ENCODE results near the gene RC3H1.
"Not testable (repeated sequence)": the region's sequence is repeated elsewhere in the genome, so short reads cannot be mapped to it uniquely, and the experiment has no call there.

Gene RC3H1

GRCh38 chr1:173963477-173963876 lies 58.7 kb downstream of the RC3H1 start:
- no peak for DNase-seq (ENCODE audit: extremely low read depth in 1 of 2, low read depth in 1 of 2)

GRCh38 chr1:173960625-173961024 lies 61.5 kb downstream of the RC3H1 start:
- DNase-seq (ENCODE audit: extremely low read depth in 1 of 2, low read depth in 1 of 2) = no peak

DNA sequence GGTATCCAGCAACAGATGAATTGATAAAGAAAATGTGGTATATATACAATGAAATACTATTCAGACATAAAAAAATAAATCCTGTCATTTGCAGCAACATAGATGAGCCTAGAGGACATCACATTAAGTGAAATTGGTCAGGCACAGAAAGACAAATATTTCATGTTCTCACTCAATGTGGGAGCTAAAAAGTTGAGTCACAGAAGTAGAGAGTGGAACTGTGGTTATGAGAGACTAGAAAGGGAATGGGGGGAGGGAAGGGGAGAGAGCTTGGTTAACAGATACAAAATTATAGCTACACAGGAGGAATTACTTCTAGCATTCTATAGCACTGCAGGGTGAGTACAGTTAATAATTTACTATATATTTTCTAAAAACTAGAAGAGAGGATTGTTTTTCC lies 68.0 kb downstream of the RC3H1 start:
- DNase-seq (ENCODE audit: extremely low read depth in 1 of 2, low read depth in 1 of 2) = no peak

DNA sequence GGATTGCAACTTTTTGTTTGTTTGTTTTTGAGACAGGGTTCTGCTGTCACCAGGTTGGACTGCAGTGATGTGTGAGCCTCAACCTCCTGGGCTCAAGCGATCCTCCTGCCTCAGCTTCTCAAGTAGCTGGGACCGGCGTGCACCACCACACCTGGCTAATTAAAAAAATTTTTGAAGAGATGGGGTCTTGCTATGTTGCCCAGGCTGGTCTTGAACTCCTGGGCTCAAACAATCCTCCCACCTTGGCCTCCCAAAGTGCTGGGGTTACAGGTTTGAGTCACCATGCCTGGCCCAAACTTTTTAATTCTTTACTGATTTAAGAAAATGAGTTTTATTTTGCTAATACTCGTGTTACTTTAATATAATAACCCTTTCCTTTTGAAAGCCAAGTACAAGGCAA lies 73.6 kb downstream of the RC3H1 start:
- no peak for DNase-seq (ENCODE audit: extremely low read depth in 1 of 2, low read depth in 1 of 2)

- DNase-seq (ENCODE audit: extremely low read depth in 1 of 2, low read depth in 1 of 2) = no peak
These were observed 75.7 kb downstream of the RC3H1 start for GRCh38 chr1:173946380-173946921.

DNA sequence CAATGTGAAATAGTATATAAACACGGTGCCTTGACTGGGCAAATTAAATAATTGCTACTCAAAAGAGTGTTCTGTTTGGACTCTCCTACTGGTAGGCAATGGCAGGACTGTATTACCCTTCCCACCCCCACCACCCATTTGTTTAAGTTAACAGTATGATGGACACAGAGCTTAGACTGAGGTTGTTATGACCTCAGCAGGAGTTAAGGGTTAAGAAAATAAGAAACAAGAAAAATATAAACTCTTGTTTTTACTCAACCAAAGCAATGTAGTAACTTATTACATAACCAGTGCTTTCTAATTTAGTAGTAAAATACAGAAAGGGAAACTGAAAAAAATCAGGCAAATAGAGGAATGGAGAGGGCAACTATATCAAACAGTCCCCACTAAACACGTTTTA lies 85.1 kb downstream of the RC3H1 start:
- no peak for DNase-seq (ENCODE audit: extremely low read depth in 1 of 2, low read depth in 1 of 2)

DNA sequence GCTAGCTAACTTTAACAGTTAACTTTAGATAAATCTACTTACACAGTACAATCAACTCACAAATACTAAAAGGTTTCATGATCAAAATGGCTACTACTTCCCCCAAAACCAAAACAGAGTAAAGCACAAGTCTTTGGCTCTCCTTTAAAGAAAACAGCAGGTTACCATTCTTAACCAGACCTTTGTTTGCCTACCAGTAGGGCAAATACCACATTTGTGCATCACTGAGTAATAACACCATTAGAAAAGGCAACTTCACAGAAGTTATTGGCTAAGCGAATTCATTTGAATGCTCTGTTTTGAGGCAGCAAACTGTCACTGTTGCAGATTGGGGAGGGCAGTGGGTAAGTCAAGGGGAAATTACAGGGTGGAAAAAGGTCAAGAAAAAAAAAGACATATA lies 87.7 kb downstream of the RC3H1 start:
- DNase-seq (ENCODE audit: extremely low read depth in 1 of 2, low read depth in 1 of 2) = no peak

- DNase-seq (ENCODE audit: extremely low read depth in 1 of 2, low read depth in 1 of 2) = not testable (repeated sequence)
These were observed 91.6 kb downstream of the RC3H1 start for GRCh38 chr1:173930541-173930940.

DNA sequence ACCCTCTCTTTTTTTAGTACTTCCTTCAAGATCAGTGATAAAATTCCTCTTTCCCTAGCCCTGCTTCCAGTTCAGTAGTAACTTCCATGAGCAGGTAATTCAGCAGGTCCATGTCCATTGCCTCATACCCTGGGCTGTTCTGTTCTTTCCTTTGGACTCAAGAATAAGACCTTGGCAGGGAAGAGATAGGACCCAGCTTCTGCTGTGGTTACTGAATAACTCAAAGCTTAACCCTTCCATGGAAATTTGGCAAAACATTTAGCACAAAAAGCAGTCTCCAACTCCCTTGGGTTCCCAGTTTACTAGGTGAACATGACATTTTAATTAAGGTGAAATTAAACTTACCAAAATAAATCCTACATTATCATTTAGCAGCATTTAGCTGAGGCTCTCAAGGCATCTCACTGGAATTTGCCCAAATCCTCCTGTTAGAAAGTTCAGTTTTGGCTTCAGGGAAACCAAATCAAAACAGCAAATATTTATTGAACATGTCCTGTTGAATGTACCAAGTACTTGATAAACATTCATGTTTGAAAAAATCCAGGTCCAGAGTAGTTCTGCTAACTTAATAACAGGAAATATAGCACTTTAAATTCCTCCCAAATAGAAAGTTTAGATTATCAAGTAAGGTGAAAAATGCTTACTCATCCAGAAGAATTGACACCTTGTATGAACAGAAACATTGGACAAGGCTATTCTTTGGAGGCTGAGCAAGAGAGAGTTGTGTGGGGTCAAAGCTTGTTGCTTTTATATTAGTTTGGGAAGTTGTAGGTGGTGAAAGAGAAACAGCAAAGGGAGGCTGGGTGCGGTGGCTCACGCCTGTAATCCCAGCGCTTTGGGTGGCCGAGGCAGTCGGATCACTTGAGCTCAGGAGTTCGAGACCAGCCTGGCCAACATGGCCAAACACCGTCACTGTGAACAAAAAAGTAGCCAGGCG lies 96.6 kb downstream of the RC3H1 start:
- DNase-seq (ENCODE audit: extremely low read depth in 1 of 2, low read depth in 1 of 2) = no peak

DNA sequence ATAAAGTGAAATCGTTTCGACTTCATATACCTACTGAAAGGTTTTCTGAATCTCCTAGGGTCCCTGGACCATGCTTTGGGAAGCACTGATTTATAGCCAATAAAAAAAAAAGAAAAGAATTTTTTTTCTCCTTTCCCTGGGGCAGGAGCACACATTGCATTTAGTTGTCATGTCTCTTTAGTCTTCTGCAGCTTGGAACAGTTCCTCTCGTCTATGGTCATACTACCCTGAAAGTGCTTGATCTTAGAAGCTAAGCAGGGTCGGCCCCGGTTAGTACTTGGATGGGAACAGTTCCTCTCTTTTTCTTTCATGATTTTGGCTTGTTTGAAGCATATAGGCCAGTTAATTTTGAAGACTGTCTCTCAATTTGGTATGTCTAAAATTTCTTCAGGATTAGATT lies 101.3 kb downstream of the RC3H1 start:
- no peak for DNase-seq (ENCODE audit: extremely low read depth in 1 of 2, low read depth in 1 of 2)

DNA sequence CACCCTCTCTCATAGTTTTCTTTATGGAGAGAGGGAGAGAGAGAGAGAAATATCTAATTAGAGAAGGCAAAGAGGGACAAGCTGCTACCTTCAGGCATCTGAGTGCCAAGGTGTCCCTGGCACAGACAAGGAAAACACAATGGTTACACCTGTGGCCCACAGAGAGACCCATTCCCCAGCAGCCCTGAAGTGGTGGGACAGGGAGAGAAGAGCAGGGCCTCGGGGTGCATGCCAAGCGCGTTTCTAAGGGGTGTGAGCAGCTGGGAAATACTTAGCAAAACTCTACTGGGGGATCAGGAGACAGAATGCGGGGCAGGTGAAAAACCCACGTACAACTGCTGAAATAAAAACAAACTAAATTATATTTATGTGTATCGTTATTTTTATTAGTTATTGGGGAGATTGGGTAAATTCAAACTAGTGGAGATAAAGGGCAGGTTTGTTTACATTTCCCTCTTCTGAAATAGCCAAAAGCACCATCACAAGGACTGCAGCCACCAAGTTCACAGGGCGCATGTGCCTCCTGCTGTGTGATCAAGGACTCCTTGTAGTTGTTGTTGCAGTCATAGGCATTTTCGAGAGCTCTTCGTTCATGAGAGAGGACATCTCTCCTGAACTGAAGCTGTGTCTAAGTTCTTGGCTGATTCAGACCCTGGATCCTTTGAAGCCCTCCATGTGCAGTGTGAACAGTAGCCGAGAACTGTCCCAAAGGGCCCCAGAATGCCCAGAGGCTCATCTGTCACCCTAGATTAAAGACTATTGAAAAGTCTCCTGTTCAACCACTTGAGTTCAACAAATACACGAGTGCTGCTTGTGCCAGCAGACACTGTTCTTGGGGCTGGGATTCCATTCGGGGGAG lies 104.3 kb downstream of the RC3H1 start:
- DNase-seq (ENCODE audit: extremely low read depth in 1 of 2, low read depth in 1 of 2) = no peak

- no peak for DNase-seq (ENCODE audit: extremely low read depth in 1 of 2, low read depth in 1 of 2)
These were observed 105.0 kb downstream of the RC3H1 start, which contains the start of gene SERPINC1 for GRCh38 chr1:173917149-173917548. Gene SERPINC1, minus strand, starts transcription at chr1:173917327. Its CDS starts 68 bp downstream, at chr1:173917259.

GRCh38 chr1:173916667-173917066 lies 105.5 kb downstream of the RC3H1 start:
- DNase-seq (ENCODE audit: extremely low read depth in 1 of 2, low read depth in 1 of 2) = no peak

- DNase-seq (ENCODE audit: extremely low read depth in 1 of 2, low read depth in 1 of 2) = no peak
These were observed 106.6 kb downstream of the RC3H1 start for GRCh38 chr1:173915596-173915995.

DNA sequence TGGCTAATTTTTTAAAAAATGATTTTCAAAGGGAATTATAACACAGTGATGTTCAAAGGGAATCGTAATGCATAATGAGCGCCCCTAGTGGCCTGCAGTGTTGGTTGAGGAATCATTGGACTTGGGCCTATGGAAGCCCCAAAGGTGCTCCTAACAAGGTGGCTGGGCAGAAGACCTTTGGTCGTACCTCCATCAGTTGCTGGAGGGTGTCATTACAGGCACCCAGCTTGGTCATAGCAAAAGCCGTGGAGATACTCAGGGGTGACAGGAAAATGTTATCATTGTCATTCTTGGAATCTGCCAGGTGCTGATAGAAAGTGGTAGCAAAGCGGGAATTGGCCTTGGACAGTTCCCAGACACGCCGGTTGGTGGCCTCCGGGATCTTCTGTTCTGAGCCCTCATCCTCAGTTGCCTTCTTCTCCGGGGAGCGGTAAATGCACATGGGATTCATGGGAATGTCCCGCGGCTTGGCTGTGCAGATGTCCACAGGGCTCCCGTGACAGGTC lies 107.7 kb downstream of the RC3H1 start:
- no peak for DNase-seq (ENCODE audit: extremely low read depth in 1 of 2, low read depth in 1 of 2)

GRCh38 chr1:173913111-173913510 lies 109.0 kb downstream of the RC3H1 start:
- no peak for DNase-seq (ENCODE audit: extremely low read depth in 1 of 2, low read depth in 1 of 2)

DNA sequence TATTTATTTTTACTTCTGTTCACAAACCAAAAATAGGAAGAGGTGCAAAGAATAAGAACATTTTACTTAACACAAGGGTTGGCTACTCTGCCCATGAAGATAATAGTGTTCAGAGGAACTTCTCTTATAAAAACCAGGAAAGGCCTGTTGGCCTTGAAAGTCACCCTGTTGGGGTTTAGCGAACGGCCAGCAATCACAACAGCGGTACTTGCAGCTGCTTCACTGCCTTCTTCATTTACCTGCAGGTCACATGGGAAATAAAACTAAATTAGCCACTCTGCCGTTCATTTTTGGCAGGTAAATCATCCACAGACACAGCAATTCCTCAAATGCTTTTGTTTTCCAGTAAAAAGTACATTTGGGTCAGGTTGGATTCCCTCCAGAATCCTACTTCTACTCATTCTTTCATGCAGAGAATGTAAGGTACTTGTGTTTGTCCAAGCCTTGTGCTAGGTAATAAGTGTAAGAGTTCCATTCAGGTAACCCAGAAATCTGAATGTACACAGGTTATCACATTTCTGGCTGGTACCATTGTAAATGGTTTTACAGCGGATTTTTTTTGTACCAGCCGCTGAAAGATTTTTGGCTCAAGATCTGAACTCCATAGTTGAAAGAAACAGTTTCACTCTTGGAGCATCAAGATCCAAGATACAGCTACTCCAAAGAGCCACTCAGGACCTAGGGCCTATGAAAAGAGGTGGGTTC lies 118.2 kb downstream of the RC3H1 start:
- no peak for DNase-seq (ENCODE audit: extremely low read depth in 1 of 2, low read depth in 1 of 2)

- DNase-seq (ENCODE audit: extremely low read depth in 1 of 2, low read depth in 1 of 2) = no peak
These were observed 121.2 kb downstream of the RC3H1 start for GRCh38 chr1:173900992-173901391.

DNA sequence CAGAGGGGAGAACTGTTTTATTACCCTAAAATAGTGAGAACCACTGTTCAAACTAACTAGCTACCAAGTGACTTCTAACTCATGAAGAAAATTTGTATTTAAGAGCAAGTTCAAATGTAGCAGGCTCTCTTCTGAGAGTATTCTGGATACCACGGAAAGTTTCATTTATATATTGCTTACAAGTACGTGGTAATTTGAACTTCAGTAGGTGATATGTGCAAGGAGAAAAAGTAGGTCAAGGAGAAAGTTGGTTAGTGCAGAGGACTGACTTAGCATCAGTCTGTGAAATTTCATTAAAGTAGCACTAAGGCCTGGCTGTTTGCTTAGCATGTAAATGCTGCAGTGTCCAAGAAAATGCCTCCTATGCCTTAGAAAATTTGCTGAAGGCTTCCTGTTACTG lies 121.7 kb downstream of the RC3H1 start:
- no peak for DNase-seq (ENCODE audit: extremely low read depth in 1 of 2, low read depth in 1 of 2)

DNA sequence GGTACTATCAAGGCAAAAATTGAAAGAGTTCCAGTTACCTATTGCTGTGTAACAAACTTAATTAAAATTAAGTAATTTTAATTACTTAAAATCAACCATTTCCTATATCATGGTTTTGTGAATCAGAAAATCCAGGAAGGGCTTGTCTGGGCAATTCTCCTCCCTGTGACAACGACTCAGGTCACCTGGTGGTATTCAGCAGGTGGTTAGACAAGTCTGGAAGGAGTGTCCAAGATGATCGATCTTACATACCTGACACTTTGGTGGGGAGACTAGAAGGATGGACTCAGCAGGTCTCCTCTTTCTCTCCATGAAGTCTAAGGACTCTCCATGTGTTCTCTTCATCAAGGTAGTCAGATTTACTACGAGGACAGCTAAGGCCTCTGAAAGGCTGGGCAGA lies 128.0 kb downstream of the RC3H1 start:
- no peak for DNase-seq (ENCODE audit: extremely low read depth in 1 of 2, low read depth in 1 of 2)

DNA sequence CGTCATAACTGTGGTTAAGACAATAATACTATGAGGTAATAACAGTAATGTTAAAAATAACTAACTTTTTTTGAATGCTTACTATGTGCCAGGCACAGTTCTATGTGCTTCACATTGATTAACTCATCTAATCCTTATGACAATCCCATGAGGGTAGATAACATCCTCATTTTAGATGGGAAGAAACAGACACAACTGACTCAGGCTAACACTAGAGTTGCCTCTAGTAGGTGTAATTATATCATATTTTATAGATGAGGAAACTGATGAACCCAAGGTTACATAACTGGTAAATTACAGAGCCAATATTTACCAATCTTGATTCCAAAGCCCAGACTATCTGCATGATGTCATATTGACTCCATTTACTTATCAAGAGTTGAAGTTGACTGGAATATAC lies 128.5 kb downstream of the RC3H1 start:
- DNase-seq (ENCODE audit: extremely low read depth in 1 of 2, low read depth in 1 of 2) = no peak
